ENCODE results near the gene SERPINE2. TPM values are rescaled to one million over a fixed set of nuclear protein-coding genes. Genes with fewer than 3 reads are reported as not detected.

The SERPINE2 gene
- total RNA-seq, 6 experiments from 2014 or later, result 1.2 to 5.1 (median 2.1) TPM

- intact Hi-C loops (cut with DNase I), result no loop called here
- ATAC-seq, result peak; percentile 75 to 88 (median 86)
- Histone ChIP-seq H3K4me3 (no peak overlapping the region), H3K27me3 (no peaks in the 10 kb centered on the region), H3K4me1 (no peaks in the 10 kb centered on the region), H3K9me3 (no peaks in the 10 kb centered on the region), H3K27ac (no peak overlapping the region), H3K36me3 (peaks cover 0 to 22% (median 14%) of the 10 kb centered on the region in 4 donors)
- no peak for TF ChIP-seq POLR2A (IDR thresholded peaks at IDR 0.05)
- TF ChIP-seq CTCF (IDR thresholded peaks at IDR 0.05), result peak; percentile 89 to 93 (median 92)
- DNase-seq, result no peak
- whole genome bisulfite sequencing (ENCODE audit: insufficient coverage, low coverage, low lambda C conversion rate, missing lambda C conversion rate), result 45% methylated on average over 5 of the region's 8 CpGs
These were observed 68.5 kb downstream of the SERPINE2 start for GRCh38 chr2:223970343-223971128.

- H3K4me3 ChIP-seq, result no peak overlapping the region
- ATAC-seq (peak in 1 of 4 donors; percentile 40), DNase-seq (no peak)
- H3K9me3 ChIP-seq, result no peaks in the 10 kb centered on the region
- H3K27me3 ChIP-seq, result no peaks in the 10 kb centered on the region
- no peak overlapping the region for H3K27ac ChIP-seq
- peaks cover 0 to 22% (median 15%) of the 10 kb centered on the region in 4 donors for H3K36me3 ChIP-seq
- TF ChIP-seq POLR2A (IDR thresholded peaks at IDR 0.05) (no peak), CTCF (IDR thresholded peaks at IDR 0.05) (no peak)
- H3K4me1 ChIP-seq, result no peaks in the 10 kb centered on the region
- intact Hi-C loops (cut with DNase I), result no loop called here
- 56% methylated on average over 1 of the region's 1 CpG for WGBS (ENCODE audit: insufficient coverage, low coverage, low lambda C conversion rate, missing lambda C conversion rate)
These were observed 69.2 kb downstream of the SERPINE2 start for GRCh38 chr2:223969856-223970255.

GRCh38 chr2:223969315-223969714 lies 69.8 kb downstream of the SERPINE2 start:
- Histone ChIP-seq H3K27me3 (no peaks in the 10 kb centered on the region), H3K9me3 (no peaks in the 10 kb centered on the region), H3K4me1 (no peaks in the 10 kb centered on the region), H3K27ac (no peak overlapping the region), H3K36me3 (peaks cover 0 to 26% (median 15%) of the 10 kb centered on the region in 4 donors), H3K4me3 (no peak overlapping the region)
- TF ChIP-seq CTCF (IDR thresholded peaks at IDR 0.05) (no peak), POLR2A (IDR thresholded peaks at IDR 0.05) (no peak)
- intact Hi-C loops (cut with DNase I), result no loop called here
- 14% methylated on average over 1 of the region's 3 CpGs for WGBS (ENCODE audit: insufficient coverage, low coverage, low lambda C conversion rate, missing lambda C conversion rate)
- no peak for ATAC-seq
- no peak for DNase-seq

GRCh38 chr2:223967981-223968380 lies 71.1 kb downstream of the SERPINE2 start:
- intact Hi-C loops (cut with DNase I), result no loop called here
- Histone ChIP-seq H3K9me3 (no peaks in the 10 kb centered on the region), H3K27me3 (no peaks in the 10 kb centered on the region), H3K36me3 (peaks cover 0 to 33% (median 18%) of the 10 kb centered on the region in 4 donors), H3K4me1 (no peaks in the 10 kb centered on the region), H3K27ac (no peak overlapping the region), H3K4me3 (no peak overlapping the region)
- WGBS (ENCODE audit: insufficient coverage, low coverage, low lambda C conversion rate, missing lambda C conversion rate), result 84% methylated on average over 2 of the region's 2 CpGs
- DNase-seq, result no peak
- no peak for ATAC-seq
- TF ChIP-seq CTCF (IDR thresholded peaks at IDR 0.05) (no peak), POLR2A (IDR thresholded peaks at IDR 0.05) (no peak)
